Astrocyte (in vitro differentiated cells and primary cell): ENCODE results near the gene HECTD4. TPM values are rescaled to one million over a fixed set of nuclear protein-coding genes. Genes with fewer than 3 reads are reported as not detected.

ENCODE experiments used
- DNase-seq: peaks from one replicate; pipeline ENCODE4 v3.0.0-alpha.2; 2010; ENCODE audit warnings: low read depth
- FAIRE-seq: peaks from 2 replicates; lab custom pipeline; 2011; peaks lifted over from hg19 to GRCh38; lab: Jason Lieb, UNC
- H2AFZ ChIP-seq: 2 replicates; pipeline ENCODE4 v1.6.0; 2012; ENCODE audit warnings: low read depth, low read length, inconsistent platforms
- H3K27ac ChIP-seq: 2 replicates; pipeline ENCODE4 v1.5.1; 2011; ENCODE audit warnings: low read depth, low read length, inconsistent platforms
- H3K27me3 ChIP-seq: 2 replicates; pipeline ENCODE4 v1.6.0; 2011; ENCODE audit warnings: low read length, inconsistent platforms; ENCODE audit not compliant: insufficient read depth
- H3K36me3 ChIP-seq: 2 replicates; pipeline ENCODE4 v1.5.1; 2011; ENCODE audit warnings: low read length, inconsistent platforms; ENCODE audit not compliant: insufficient read depth
- H3K4me1 ChIP-seq: 2 replicates; pipeline ENCODE4 v1.5.1; 2011; ENCODE audit warnings: low read length, inconsistent platforms; ENCODE audit not compliant: insufficient read depth
- H3K4me2 ChIP-seq: 2 replicates; pipeline ENCODE4 v1.6.0; 2012; ENCODE audit warnings: low read length, inconsistent platforms
- H3K4me3 ChIP-seq: 2 replicates; pipeline ENCODE4 v1.5.1; 2011; ENCODE audit warnings: low read depth, mild to moderate bottlenecking, low read length, inconsistent platforms; ENCODE audit not compliant: insufficient read depth
- H3K79me2 ChIP-seq: 2 replicates; pipeline ENCODE4 v1.6.0; 2012; ENCODE audit warnings: mild to moderate bottlenecking, low read length, inconsistent platforms; ENCODE audit not compliant: insufficient read depth
- H3K9ac ChIP-seq: 2 replicates; pipeline ENCODE4 v1.6.0; 2012; ENCODE audit warnings: mild to moderate bottlenecking, low read length, inconsistent platforms
- H3K9me3 ChIP-seq: 2 replicates; pipeline ENCODE4 v1.5.1; 2012; ENCODE audit warnings: low read depth, mild to moderate bottlenecking, low read length, inconsistent platforms; ENCODE audit not compliant: insufficient read depth
- H4K20me1 ChIP-seq: 2 replicates; pipeline ENCODE4 v1.6.0; 2012; ENCODE audit warnings: low read length, inconsistent platforms; ENCODE audit not compliant: insufficient read depth
- H3K27ac Mint-ChIP-seq: one replicate; pipeline ENCODE4 v1.8.0; 2021; ENCODE audit warnings: mild to moderate bottlenecking, mixed read lengths; ENCODE audit not compliant: unreplicated experiment
- H3K27me3 Mint-ChIP-seq: one replicate; pipeline ENCODE4 v1.8.0; 2021; ENCODE audit warnings: low read depth, mixed read lengths; ENCODE audit not compliant: unreplicated experiment
- H3K36me3 Mint-ChIP-seq: one replicate; pipeline ENCODE4 v1.8.0; 2021; ENCODE audit warnings: low read depth, mixed read lengths; ENCODE audit not compliant: unreplicated experiment
- H3K4me1 Mint-ChIP-seq: one replicate; pipeline ENCODE4 v1.8.0; 2021; ENCODE audit warnings: low read depth, mixed read lengths; ENCODE audit not compliant: unreplicated experiment
- H3K4me3 Mint-ChIP-seq: one replicate; pipeline ENCODE4 v1.8.0; 2021; ENCODE audit warnings: mild to moderate bottlenecking, moderate library complexity, mixed read lengths; ENCODE audit not compliant: unreplicated experiment
- H3K9me3 Mint-ChIP-seq: one replicate; pipeline ENCODE4 v1.8.0; 2021; ENCODE audit warnings: mild to moderate bottlenecking, mixed read lengths; ENCODE audit not compliant: unreplicated experiment
- CTCF ChIP-seq: IDR thresholded peaks from 2 replicates; pipeline ENCODE4 v1.5.1; 2011; ENCODE audit warnings: low read depth, mild to moderate bottlenecking, inconsistent platforms, low read length, moderate library complexity; ENCODE audit not compliant: insufficient read depth
- EZH2 ChIP-seq: IDR thresholded peaks from 2 replicates; pipeline ENCODE4 v1.6.1; 2012; ENCODE audit warnings: mild to moderate bottlenecking, low read length, inconsistent platforms; ENCODE audit not compliant: insufficient read depth
- total RNA-seq: library from RNA; stranded (reverse); gene quantifications from 2 replicates; pipeline ENCODE4 v1.2.1, GENCODE V29; 2021

HECTD4 gene
- total RNA-seq, 1 donor from 2014 or later: 38.9 TPM

DNA sequence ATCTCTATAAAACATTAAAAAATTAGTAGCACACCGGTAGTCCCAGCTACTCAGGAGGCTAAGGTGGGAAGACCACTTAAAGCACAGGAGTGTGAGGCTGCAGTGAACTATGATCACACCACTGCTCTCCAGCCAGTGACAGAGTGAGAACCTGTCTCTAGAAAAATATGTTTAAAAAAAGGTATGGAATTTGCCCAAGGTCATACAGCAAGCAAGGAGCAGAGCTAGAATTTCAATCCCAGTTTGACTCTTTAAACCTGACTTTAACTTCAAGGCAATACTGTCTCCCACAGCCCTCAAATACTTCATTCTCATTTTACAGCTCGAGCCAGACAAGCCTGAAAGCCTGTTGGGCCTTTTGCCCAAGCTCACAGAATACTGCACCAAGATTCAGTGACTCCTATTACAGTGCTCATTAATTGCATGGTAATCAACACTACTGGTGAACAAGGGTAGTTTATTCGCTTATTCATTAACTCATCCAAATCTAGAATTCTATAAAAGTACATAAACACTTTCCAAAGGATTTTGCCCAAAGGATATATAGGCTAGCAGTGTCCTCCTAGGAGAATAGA, 8.0 kb downstream of the HECTD4 start:
- H2AFZ ChIP-seq: no peak overlapping the region
- peaks cover 84% of the 10 kb centered on the region for H3K79me2 ChIP-seq
- TF ChIP-seq CTCF: no peak
- TF ChIP-seq EZH2: no peak
- H4K20me1 ChIP-seq: peaks cover 53% of the 10 kb centered on the region
- no peaks in the 10 kb centered on the region for H3K27me3 Mint-ChIP-seq
- no peak for DNase-seq
- H3K9me3 ChIP-seq: no peaks in the 10 kb centered on the region
- no peak overlapping the region for H3K4me2 ChIP-seq
- no peaks in the 10 kb centered on the region for H3K36me3 ChIP-seq
- peaks cover 2% of the 10 kb centered on the region for H3K9me3 Mint-ChIP-seq
- H3K27ac ChIP-seq: no peak overlapping the region
- no peaks in the 10 kb centered on the region for H3K27me3 ChIP-seq
- H3K4me3 Mint-ChIP-seq: no peak overlapping the region
- no peak overlapping the region for H3K4me3 ChIP-seq
- no peaks in the 10 kb centered on the region for H3K4me1 ChIP-seq
- FAIRE-seq: no peak
- H3K27ac Mint-ChIP-seq: no peak overlapping the region
- H3K9ac ChIP-seq: no peak overlapping the region
- H3K36me3 Mint-ChIP-seq: no peaks in the 10 kb centered on the region
- peaks cover 8% of the 10 kb centered on the region for H3K4me1 Mint-ChIP-seq

DNA sequence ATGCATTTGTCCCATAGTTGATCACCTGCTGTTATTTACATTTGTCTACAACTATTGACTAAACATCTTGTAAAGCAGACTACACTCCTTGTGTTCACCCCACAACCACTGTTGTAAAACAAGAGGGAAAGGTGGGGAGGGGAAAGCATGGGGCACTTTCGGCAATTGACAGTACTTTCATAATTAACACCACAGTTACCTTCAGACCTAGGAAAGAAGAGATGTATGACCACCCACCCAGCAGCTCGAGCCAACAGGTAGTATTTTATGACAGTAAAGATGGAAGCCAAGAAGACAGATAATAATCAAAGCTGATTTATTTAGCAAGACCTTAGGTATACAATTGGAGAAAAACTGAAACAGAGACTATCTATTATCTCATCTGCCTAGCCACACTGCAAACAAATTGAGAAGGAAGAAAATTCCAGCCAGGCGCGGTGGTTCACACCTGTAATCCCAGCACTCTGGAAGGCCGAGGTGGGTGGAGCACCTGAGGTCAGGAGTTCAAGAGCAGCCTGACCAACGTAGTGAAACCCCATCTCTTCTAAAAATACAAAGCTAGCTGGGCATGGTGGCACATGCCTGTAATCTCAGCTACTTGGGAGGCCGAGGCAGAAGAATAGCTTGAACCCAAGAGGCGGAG, 11.2 kb downstream of the HECTD4 start:
- Mint-ChIP-seq H3K4me3 (no peak overlapping the region), H3K27ac (peak overlapping the region; percentile 69), H3K9me3 (peaks cover 2% of the 10 kb centered on the region), H3K4me1 (peaks cover 8% of the 10 kb centered on the region), H3K36me3 (no peaks in the 10 kb centered on the region), H3K27me3 (no peaks in the 10 kb centered on the region)
- H3K79me2 ChIP-seq: peaks cover 79% of the 10 kb centered on the region
- H3K9me3 ChIP-seq: no peaks in the 10 kb centered on the region
- no peak for TF ChIP-seq EZH2
- H4K20me1 ChIP-seq: peaks cover 49% of the 10 kb centered on the region
- DNase-seq: no peak
- FAIRE-seq: no peak
- no peaks in the 10 kb centered on the region for H3K36me3 ChIP-seq
- no peaks in the 10 kb centered on the region for H3K4me1 ChIP-seq
- H3K4me3 ChIP-seq: no peak overlapping the region
- no peak overlapping the region for H3K9ac ChIP-seq
- no peak overlapping the region for H3K4me2 ChIP-seq
- no peaks in the 10 kb centered on the region for H3K27me3 ChIP-seq
- H3K27ac ChIP-seq: no peak overlapping the region
- H2AFZ ChIP-seq: no peak overlapping the region

- FAIRE-seq: no peak
- Mint-ChIP-seq H3K4me1 (peaks cover 8% of the 10 kb centered on the region), H3K27ac (no peak overlapping the region), H3K4me3 (no peak overlapping the region), H3K36me3 (no peaks in the 10 kb centered on the region), H3K9me3 (peaks cover 2% of the 10 kb centered on the region), H3K27me3 (no peaks in the 10 kb centered on the region)
- peaks cover 47% of the 10 kb centered on the region for H4K20me1 ChIP-seq
- H3K79me2 ChIP-seq: peaks cover 83% of the 10 kb centered on the region
- TF ChIP-seq CTCF (no peak), EZH2 (no peak)
- no peaks in the 10 kb centered on the region for H3K4me1 ChIP-seq
- H3K27me3 ChIP-seq: no peaks in the 10 kb centered on the region
- no peak overlapping the region for H3K9ac ChIP-seq
- no peak overlapping the region for H2AFZ ChIP-seq
- no peak overlapping the region for H3K4me3 ChIP-seq
- H3K36me3 ChIP-seq: no peaks in the 10 kb centered on the region
- no peak for DNase-seq
- H3K9me3 ChIP-seq: no peaks in the 10 kb centered on the region
- no peak overlapping the region for H3K4me2 ChIP-seq
- H3K27ac ChIP-seq: no peak overlapping the region
Measured at GRCh38 chr12:112370199-112370598, 12.0 kb downstream of the HECTD4 start.
